ENCODE measurements around the gene EMID1. TPM values are rescaled to one million over a fixed set of nuclear protein-coding genes. Genes with fewer than 3 reads are reported as not detected.

EMID1 gene
- total RNA-seq, 2 experiments from 2014 or later, result not detected

DNA sequence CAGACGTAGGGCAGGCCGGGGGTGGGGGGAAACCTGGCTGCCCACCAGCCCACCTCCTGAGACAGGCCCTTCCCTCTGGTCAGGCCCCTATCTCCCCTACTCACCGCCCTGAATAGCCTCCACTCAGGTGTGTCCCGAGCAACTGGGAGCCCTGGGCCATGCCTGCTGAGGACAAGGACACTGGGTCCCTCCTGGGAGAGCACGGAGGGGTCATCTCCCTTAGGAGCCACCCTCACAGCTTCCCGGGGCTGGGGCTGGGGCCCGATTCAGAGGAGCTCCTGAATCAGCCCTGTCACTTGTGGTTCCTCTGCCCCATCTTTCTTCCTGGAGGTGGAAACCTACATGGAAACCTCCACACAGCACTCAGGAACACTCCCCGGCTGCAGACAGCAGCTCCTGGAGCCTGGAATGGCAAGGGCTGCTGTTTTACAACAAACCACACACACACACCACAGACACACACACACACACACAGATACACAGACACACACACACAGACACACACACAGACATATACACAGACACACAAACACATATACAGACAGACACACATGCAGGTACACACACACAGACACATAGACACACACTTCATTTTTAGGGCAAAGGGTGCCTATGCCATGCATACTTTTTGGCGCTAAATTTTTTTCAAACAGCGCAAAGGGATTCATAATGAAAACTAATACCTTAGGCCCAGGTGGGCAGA, 9.6 kb upstream of the EMID1 start:
- H3K36me3 Mint-ChIP-seq (ENCODE audit: low read depth), result no peaks in the 10 kb centered on the region
- peaks cover 10% of the 10 kb centered on the region for H3K27me3 Mint-ChIP-seq
- intact Hi-C loops (cut with DNase I, micrococcal nuclease), result no loop called here
- Histone ChIP-seq H3K9me3 (ENCODE audit: control insufficient read depth in 1 of 2, insufficient read depth in 1 of 2, low read length in 2 of 2) (no peaks in the 10 kb centered on the region), H3K36me3 (ENCODE audit: insufficient read depth, low read length) (no peaks in the 10 kb centered on the region), H3K4me1 (ENCODE audit: insufficient read depth, low read length) (no peaks in the 10 kb centered on the region), H3K27ac (ENCODE audit: low read depth in 1 of 2, low read length in 2 of 2) (no peak overlapping the region), H3K4me3 (ENCODE audit: low read length) (no peak overlapping the region), H3K27me3 (ENCODE audit: control insufficient read depth in 1 of 2, insufficient read depth in 2 of 2, low read length in 2 of 2) (no peaks in the 10 kb centered on the region)
- H3K4me3 Mint-ChIP-seq, result no peak overlapping the region
- H3K27ac Mint-ChIP-seq, result no peak overlapping the region
- H3K4me1 Mint-ChIP-seq (ENCODE audit: low read depth), result no peaks in the 10 kb centered on the region
- ATAC-seq (ENCODE audit: poor library complexity) (no peak), DNase-seq (no peak)
- H3K9me3 Mint-ChIP-seq, result no peaks in the 10 kb centered on the region
- CTCF ChIA-PET, result no interaction called here
- TF ChIP-seq, protein P1, sequence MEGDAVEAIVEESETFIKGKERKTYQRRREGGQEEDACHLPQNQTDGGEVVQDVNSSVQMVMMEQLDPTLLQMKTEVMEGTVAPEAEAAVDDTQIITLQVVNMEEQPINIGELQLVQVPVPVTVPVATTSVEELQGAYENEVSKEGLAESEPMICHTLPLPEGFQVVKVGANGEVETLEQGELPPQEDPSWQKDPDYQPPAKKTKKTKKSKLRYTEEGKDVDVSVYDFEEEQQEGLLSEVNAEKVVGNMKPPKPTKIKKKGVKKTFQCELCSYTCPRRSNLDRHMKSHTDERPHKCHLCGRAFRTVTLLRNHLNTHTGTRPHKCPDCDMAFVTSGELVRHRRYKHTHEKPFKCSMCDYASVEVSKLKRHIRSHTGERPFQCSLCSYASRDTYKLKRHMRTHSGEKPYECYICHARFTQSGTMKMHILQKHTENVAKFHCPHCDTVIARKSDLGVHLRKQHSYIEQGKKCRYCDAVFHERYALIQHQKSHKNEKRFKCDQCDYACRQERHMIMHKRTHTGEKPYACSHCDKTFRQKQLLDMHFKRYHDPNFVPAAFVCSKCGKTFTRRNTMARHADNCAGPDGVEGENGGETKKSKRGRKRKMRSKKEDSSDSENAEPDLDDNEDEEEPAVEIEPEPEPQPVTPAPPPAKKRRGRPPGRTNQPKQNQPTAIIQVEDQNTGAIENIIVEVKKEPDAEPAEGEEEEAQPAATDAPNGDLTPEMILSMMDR (IDR thresholded peaks at IDR 0.05), result no peak
- POLR2A ChIA-PET, result no interaction called here

DNA sequence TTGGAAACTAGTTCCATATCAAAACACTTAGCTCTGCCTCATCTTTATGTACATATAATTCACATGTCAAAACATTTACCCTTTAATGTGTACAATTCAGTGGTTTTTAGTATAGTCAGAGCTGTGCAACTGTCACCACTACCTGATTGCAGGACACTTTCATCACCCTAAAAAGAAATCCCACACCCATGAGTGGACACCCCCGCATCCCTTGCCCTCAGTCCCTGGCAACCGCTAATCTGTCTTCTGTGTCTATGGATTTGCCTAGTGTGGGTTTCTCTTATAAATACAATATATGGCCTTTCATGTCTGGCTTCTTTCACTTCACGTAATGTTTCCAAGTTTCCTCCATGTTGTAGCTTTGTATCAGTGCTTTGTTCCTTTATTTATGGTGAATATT, 8.6 kb upstream of the EMID1 start:
- Histone ChIP-seq H3K9me3 (ENCODE audit: control insufficient read depth in 1 of 2, insufficient read depth in 1 of 2, low read length in 2 of 2) (no peaks in the 10 kb centered on the region), H3K4me3 (ENCODE audit: low read length) (no peak overlapping the region), H3K4me1 (ENCODE audit: insufficient read depth, low read length) (peaks cover 5% of the 10 kb centered on the region), H3K27me3 (ENCODE audit: control insufficient read depth in 1 of 2, insufficient read depth in 2 of 2, low read length in 2 of 2) (peaks cover 2 to 4% of the 10 kb centered on the region in 2 experiments), H3K36me3 (ENCODE audit: insufficient read depth, low read length) (no peaks in the 10 kb centered on the region), H3K27ac (ENCODE audit: low read depth in 1 of 2, low read length in 2 of 2) (no peak overlapping the region)
- Mint-ChIP-seq H3K27ac (no peak overlapping the region), H3K4me3 (no peak overlapping the region), H3K27me3 (peaks cover 14% of the 10 kb centered on the region), H3K4me1 (ENCODE audit: low read depth) (peaks cover 2% of the 10 kb centered on the region), H3K36me3 (ENCODE audit: low read depth) (no peaks in the 10 kb centered on the region), H3K9me3 (no peaks in the 10 kb centered on the region)
- no peak for DNase-seq
- TF ChIP-seq, protein P1 (IDR thresholded peaks at IDR 0.05), result no peak
- intact Hi-C loops (cut with DNase I, micrococcal nuclease), result no loop called here
- POLR2A ChIA-PET, result no interaction called here
- no peak for ATAC-seq (ENCODE audit: poor library complexity)
- CTCF ChIA-PET, result interaction anchor here (1.5 kb wide), 1 partner anchor 48 kb away, joined by 3 read pairs; no protein-coding TSS in a partner anchor

DNA sequence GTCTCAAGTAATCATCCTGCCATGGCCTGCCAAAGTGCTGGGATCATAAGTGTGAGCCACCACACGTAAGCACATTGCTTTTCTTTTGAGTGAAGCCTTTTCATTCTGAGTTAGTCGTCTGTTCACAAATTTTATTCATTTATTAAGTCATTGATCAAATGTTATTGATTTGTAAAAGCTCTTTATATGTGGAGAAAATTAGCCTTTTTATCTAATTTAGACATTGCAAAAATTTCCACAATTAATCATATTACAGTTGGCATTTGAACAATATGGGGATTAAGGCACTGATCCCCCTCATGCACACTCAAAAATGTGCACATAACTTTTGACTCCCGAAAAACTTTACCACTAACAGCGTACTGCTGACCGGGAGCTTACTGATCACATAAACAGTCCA, 7.5 kb upstream of the EMID1 start:
- intact Hi-C loops (cut with DNase I, micrococcal nuclease), result no loop called here

More for the DNA sequence above, 7.5 kb upstream of the EMID1 start:
- Mint-ChIP-seq H3K4me1 (ENCODE audit: low read depth) (peaks cover 13% of the 10 kb centered on the region), H3K27me3 (peaks cover 21% of the 10 kb centered on the region), H3K9me3 (no peaks in the 10 kb centered on the region), H3K27ac (no peak overlapping the region), H3K4me3 (no peak overlapping the region), H3K36me3 (ENCODE audit: low read depth) (no peaks in the 10 kb centered on the region)
- Histone ChIP-seq H3K4me3 (ENCODE audit: low read length) (no peak overlapping the region), H3K4me1 (ENCODE audit: insufficient read depth, low read length) (peaks cover 17% of the 10 kb centered on the region), H3K27ac (ENCODE audit: low read depth in 1 of 2, low read length in 2 of 2) (no peak overlapping the region), H3K36me3 (ENCODE audit: insufficient read depth, low read length) (no peaks in the 10 kb centered on the region), H3K9me3 (ENCODE audit: control insufficient read depth in 1 of 2, insufficient read depth in 1 of 2, low read length in 2 of 2) (no peaks in the 10 kb centered on the region), H3K27me3 (ENCODE audit: control insufficient read depth in 1 of 2, insufficient read depth in 2 of 2, low read length in 2 of 2) (peaks cover 4 to 5% of the 10 kb centered on the region in 2 experiments)
- POLR2A ChIA-PET, result interaction anchor here (0.7 kb wide), 1 partner anchor 345 kb away, joined by 3 read pairs; no protein-coding TSS in a partner anchor
- ATAC-seq (ENCODE audit: poor library complexity) (no peak), DNase-seq (no peak)
- TF ChIP-seq, protein P1 (IDR thresholded peaks at IDR 0.05), result no peak
- CTCF ChIA-PET, result interaction anchor here (1.5 kb wide), 1 partner anchor 47 kb away, joined by 3 read pairs; no protein-coding TSS in a partner anchor

Data from CD4-positive, alpha-beta T cell (primary cell).